Esophagus muscularis mucosa (tissue), 4 donors: ENCODE data around the gene CEP57L1. TPM values are rescaled to one million over a fixed set of nuclear protein-coding genes. Genes with fewer than 3 reads are reported as not detected.

ENCODE experiments used
- DNase-seq: peaks from one replicate; pipeline ENCODE4 v3.0.0-alpha.2; 2017; ENCODE audit errors: extremely low spot score
- H3K27ac ChIP-seq, 4 donors: fragments of 200-600 bp; sonication (generic); replicated peaks in 1 of 4; 1 replicate in 3 of 4; 2 replicates in 1 of 4; pipeline ENCODE4 v1.5.1; 2016 to 2019; ENCODE audit warnings: mild to moderate bottlenecking in 1 of 4
- H3K27me3 ChIP-seq, 4 donors: fragments of 200-600 bp; sonication (generic); one replicate each; pipeline versions ENCODE4 v1.5.1 to v1.6.0; 2016 to 2019
- H3K36me3 ChIP-seq, 4 donors: fragments of 200-600 bp; sonication (generic); one replicate each; pipeline ENCODE4 v1.5.1; 2016 to 2019
- H3K4me1 ChIP-seq, 4 donors: fragments of 200-600 bp; sonication (generic); one replicate each; pipeline ENCODE4 v1.5.1; 2016 to 2019
- H3K4me3 ChIP-seq, 4 donors: fragments of 200-600 bp; sonication (generic); 1 replicate in 2 of 4; 2 replicates in 2 of 4; pipeline ENCODE4 v1.5.1; 2016 to 2019; ENCODE audit warnings: mild to moderate bottlenecking in 4 of 4, moderate library complexity in 1 of 4
- H3K9me3 ChIP-seq, 4 donors: fragments of 200-600 bp; sonication (generic); 1 replicate in 3 of 4; 2 replicates in 1 of 4; pipeline ENCODE4 v1.5.1; 2016 to 2019
- EP300 ChIP-seq: sonication (generic); formaldehyde crosslinking; IDR thresholded peaks from one replicate; pipeline ENCODE4 v1.6.1; 2017; ENCODE audit warnings: antibody characterized with exemption
- POLR2A ChIP-seq: fragments of 450-650 bp; IDR thresholded peaks from one replicate; pipeline ENCODE4 v1.6.1; 2017; ENCODE audit warnings: antibody characterized with exemption, moderate library complexity, mild to moderate bottlenecking, low read depth
- POLR2AphosphoS5 ChIP-seq, 2 donors: sonication (generic); formaldehyde crosslinking; IDR thresholded peaks; one replicate each; pipeline ENCODE4 v1.6.1; 2017; ENCODE audit warnings: antibody characterized with exemption in 2 of 2
- WGBS: methylation state at CpG from one replicate; pipeline ENCODE4 v1.1.5; 2018; 5-methylcytosine and 5-hydroxymethylcytosine counted together
- intact Hi-C: fragments of 100-400 bp; cut with DNase I; formaldehyde crosslinking; loops from one replicate; pipeline ENCODE4 v1.15.1; 2023
- total RNA-seq, 4 donors: library from RNA; depleted of rRNA; stranded (reverse); fragments of >200 nt; gene quantifications; one replicate each; pipeline versions ENCODE4 v1.1.0 to v1.2.1, GENCODE V29; 2016
- TF ChIP-seq, protein P1 (sequence below), 3 experiments: fragments of 200-600 bp in 2 of 3; fragments of 450-650 bp in 1 of 3; sonication (generic) in 2 of 3; IDR thresholded peaks; one replicate each; pipeline ENCODE4 v1.5.1; 2017 to 2019; ENCODE audit warnings: antibody characterized with exemption in 3 of 3, mild to moderate bottlenecking in 2 of 3, moderate library complexity in 1 of 3

Gene CEP57L1
- total RNA-seq, 4 donors from 2014 or later: 11.9 to 19.9 (median 13.9) TPM

DNA sequence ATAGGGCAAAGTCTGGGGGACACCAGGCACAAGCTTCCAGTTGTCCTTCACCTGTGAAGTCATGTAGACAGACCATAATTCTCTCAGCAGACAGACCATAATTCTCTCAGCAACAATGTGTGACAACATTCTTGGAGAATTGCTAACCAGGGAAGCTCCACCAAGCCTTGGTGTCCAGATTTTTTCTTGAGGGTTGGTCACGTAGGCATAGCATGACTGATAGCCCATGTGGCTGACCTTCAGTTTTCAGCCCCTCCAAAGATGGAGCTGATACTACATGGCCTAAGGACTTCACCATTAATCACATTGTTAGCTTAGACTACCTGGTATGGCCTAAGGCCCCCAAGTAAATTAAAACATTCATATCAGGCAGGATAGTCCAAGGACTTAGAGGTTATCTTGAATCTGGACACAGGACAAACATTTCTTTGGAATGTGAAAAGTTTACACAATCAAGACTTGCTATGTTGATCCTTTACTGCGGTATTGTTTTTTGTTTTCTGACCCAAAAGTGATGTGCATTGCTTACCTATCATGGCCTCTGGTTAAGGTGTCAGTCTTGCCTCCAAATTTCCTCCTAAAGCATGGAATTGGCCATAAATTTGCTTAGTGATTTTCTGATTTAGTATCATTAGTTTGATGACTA is 76.9 kb downstream of the CEP57L1 start:
- Histone ChIP-seq H3K27me3 (peaks cover 0 to 3% (median 0%) of the 10 kb centered on the region in 4 donors), H3K9me3 (no peaks in the 10 kb centered on the region), H3K4me1 (peaks cover 0 to 6% (median 1%) of the 10 kb centered on the region in 4 donors), H3K36me3 (no peaks in the 10 kb centered on the region), H3K4me3 (no peak overlapping the region), H3K27ac (no peak overlapping the region)
- intact Hi-C loops: no loop called here
- no peak for DNase-seq
- WGBS: 76% methylated on average over 2 of the region's 2 CpGs
- TF ChIP-seq, protein P1, sequence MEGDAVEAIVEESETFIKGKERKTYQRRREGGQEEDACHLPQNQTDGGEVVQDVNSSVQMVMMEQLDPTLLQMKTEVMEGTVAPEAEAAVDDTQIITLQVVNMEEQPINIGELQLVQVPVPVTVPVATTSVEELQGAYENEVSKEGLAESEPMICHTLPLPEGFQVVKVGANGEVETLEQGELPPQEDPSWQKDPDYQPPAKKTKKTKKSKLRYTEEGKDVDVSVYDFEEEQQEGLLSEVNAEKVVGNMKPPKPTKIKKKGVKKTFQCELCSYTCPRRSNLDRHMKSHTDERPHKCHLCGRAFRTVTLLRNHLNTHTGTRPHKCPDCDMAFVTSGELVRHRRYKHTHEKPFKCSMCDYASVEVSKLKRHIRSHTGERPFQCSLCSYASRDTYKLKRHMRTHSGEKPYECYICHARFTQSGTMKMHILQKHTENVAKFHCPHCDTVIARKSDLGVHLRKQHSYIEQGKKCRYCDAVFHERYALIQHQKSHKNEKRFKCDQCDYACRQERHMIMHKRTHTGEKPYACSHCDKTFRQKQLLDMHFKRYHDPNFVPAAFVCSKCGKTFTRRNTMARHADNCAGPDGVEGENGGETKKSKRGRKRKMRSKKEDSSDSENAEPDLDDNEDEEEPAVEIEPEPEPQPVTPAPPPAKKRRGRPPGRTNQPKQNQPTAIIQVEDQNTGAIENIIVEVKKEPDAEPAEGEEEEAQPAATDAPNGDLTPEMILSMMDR (IDR thresholded peaks at IDR 0.05): no peak
- no peak for TF ChIP-seq EP300
- TF ChIP-seq POLR2A: no peak
- no peak for TF ChIP-seq POLR2AphosphoS5 (IDR thresholded peaks at IDR 0.05)

DNA sequence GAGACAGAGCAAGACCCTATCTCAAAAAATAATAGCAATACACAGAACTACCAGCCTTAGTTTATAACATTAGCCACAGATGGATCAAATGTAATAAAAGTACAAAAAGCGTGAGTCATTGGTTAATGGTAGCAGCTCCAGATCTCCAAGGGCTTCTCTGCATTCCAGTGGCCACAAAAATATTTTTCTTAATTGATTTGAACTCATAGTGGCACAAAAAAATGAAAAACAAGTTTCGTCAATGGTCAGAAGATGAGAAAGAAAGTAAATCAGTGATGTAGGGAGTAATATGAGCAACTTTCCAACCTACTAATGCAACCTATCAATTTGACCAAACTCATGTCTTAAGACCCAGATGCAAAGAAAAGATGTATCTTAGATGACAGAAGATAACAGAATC is 79.6 kb downstream of the CEP57L1 start:
- H3K4me1 ChIP-seq: peaks cover 0 to 6% (median 1%) of the 10 kb centered on the region in 4 donors
- no peak overlapping the region for H3K4me3 ChIP-seq
- no peaks in the 10 kb centered on the region for H3K36me3 ChIP-seq
- peaks cover 0 to 5% (median 0%) of the 10 kb centered on the region in 4 donors for H3K27me3 ChIP-seq
- DNase-seq: no peak
- no peak overlapping the region for H3K27ac ChIP-seq
- intact Hi-C loops: no loop called here
- TF ChIP-seq EP300 (no peak), POLR2AphosphoS5 (IDR thresholded peaks at IDR 0.05) (no peak), POLR2A (no peak)
- TF ChIP-seq, protein P1 (IDR thresholded peaks at IDR 0.05): no peak
- H3K9me3 ChIP-seq: no peaks in the 10 kb centered on the region
- WGBS: 94% methylated on average over 2 of the region's 2 CpGs

DNA sequence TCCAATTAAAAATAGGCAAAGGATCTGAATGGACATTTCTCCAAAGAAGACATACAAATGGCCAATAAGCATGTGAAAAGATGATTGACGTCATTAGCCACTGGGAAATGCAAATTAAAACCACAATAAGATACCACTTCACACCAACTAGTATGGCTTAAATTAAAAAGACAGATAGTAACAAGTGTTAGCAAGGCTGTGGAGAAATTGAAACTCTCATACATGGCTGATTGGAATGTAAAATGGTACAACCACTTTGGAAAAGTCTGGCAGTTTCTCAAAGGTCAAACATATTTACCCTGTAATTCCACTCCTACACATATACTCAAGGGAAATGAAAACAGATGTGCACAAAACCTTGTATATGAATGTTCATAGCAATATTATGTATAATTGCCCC is 83.6 kb downstream of the CEP57L1 start:
- TF ChIP-seq POLR2AphosphoS5 (IDR thresholded peaks at IDR 0.05): no peak
- TF ChIP-seq, protein P1 (IDR thresholded peaks at IDR 0.05): no peak
- no peak for TF ChIP-seq POLR2A
- Histone ChIP-seq H3K27me3 (peaks cover 0 to 5% (median 0%) of the 10 kb centered on the region in 4 donors), H3K27ac (no peak overlapping the region), H3K4me1 (peaks cover 0 to 9% (median 4%) of the 10 kb centered on the region in 4 donors), H3K4me3 (no peak overlapping the region), H3K36me3 (no peaks in the 10 kb centered on the region), H3K9me3 (no peaks in the 10 kb centered on the region)
- intact Hi-C loops: no loop called here
- 7% methylated on average over 1 of the region's 1 CpG for WGBS
- DNase-seq: no peak

DNA sequence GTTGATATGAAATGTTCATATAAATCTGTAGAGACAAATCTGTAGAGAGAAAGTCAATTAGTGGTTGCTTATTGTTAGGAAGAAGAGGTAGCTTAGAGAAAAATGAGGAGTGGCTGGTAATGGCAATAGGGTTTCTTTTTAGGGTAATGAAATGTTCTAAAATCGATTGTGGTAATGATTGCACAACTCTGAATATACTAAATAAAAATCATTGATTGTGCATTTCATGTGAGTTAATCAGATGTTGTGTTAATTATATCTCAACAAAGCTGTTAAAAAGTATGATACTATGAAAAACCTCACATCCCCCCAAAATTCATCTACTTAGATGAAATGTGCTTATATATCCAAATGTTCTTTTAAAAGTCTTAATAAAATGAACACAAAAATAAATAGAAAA is 84.2 kb downstream of the CEP57L1 start:
- Histone ChIP-seq H3K4me3 (no peak overlapping the region), H3K9me3 (no peaks in the 10 kb centered on the region), H3K36me3 (no peaks in the 10 kb centered on the region), H3K27me3 (peaks cover 0 to 5% (median 0%) of the 10 kb centered on the region in 4 donors), H3K4me1 (peaks cover 0 to 9% (median 4%) of the 10 kb centered on the region in 4 donors), H3K27ac (no peak overlapping the region)
- TF ChIP-seq POLR2A (no peak), EP300 (no peak), POLR2AphosphoS5 (IDR thresholded peaks at IDR 0.05) (no peak)
- TF ChIP-seq, protein P1 (IDR thresholded peaks at IDR 0.05): no peak
- WGBS: 78% methylated on average over 1 of the region's 1 CpG
- intact Hi-C loops: no loop called here
- DNase-seq: no peak

DNA sequence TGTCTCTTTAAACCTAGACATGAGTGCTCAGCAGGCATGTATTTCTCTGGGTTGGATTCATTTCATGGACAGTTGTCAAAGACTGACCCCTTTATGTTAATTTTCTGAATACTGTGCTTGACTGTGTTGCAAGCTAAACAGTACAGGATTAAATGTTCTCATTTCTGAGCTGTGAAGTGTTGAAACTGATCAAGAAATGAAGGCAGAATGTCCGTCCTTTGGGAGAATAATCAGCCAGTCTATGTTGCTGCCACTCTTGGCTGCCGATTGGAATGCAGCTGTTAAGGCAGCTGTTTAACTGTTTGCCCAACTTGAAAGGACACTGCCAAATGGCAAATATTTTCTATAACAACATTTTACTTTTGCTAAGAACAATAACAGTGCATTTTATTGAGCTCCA is 87.3 kb downstream of the CEP57L1 start:
- H3K4me1 ChIP-seq: peaks cover 0 to 9% (median 5%) of the 10 kb centered on the region in 4 donors
- intact Hi-C loops: no loop called here
- DNase-seq: no peak
- no peak overlapping the region for H3K27ac ChIP-seq
- H3K4me3 ChIP-seq: no peak overlapping the region
- WGBS: 21% methylated on average over 2 of the region's 2 CpGs
- no peaks in the 10 kb centered on the region for H3K36me3 ChIP-seq
- TF ChIP-seq EP300: no peak
- TF ChIP-seq POLR2A: no peak
- TF ChIP-seq, protein P1 (IDR thresholded peaks at IDR 0.05): no peak
- TF ChIP-seq POLR2AphosphoS5 (IDR thresholded peaks at IDR 0.05): no peak
- H3K27me3 ChIP-seq: no peaks in the 10 kb centered on the region
- H3K9me3 ChIP-seq: no peaks in the 10 kb centered on the region
